ENCODE data around the gene SHOC2.

- TF ChIP-seq CTCF (IDR thresholded peaks at IDR 0.05), result no peak
- TF ChIP-seq SIN3A (IDR thresholded peaks at IDR 0.05; ENCODE audit: borderline replicate concordance, low read depth, low read length), result no peak
- TF ChIP-seq, protein P1, sequence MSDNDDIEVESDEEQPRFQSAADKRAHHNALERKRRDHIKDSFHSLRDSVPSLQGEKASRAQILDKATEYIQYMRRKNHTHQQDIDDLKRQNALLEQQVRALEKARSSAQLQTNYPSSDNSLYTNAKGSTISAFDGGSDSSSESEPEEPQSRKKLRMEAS (IDR thresholded peaks at IDR 0.05; ENCODE audit: low read depth), result no peak
- TF ChIP-seq GATA2 (CRISPR knock-in tag; IDR thresholded peaks at IDR 0.05), result no peak
- no peak for TF ChIP-seq CHD2 (IDR thresholded peaks at IDR 0.05; ENCODE audit: low read length, partially characterized antibody)
- TF ChIP-seq RFX5 (IDR thresholded peaks at IDR 0.05; ENCODE audit: low read length), result no peak
- TF ChIP-seq RCOR1 (IDR thresholded peaks at IDR 0.05; ENCODE audit: low read length), result no peak
- TF ChIP-seq YY1 (IDR thresholded peaks at IDR 0.05; ENCODE audit: low read depth), result no peak
- TF ChIP-seq MXI1 (IDR thresholded peaks at IDR 0.05; ENCODE audit: low read depth, low read length), result no peak
These were observed 27.7 kb downstream of the SHOC2 start for GRCh38 chr10:110947061-110947595.

All from SK-N-SH (cell line).